ENCODE data around the gene STOML1. TPM values are rescaled to one million over a fixed set of nuclear protein-coding genes. Genes with fewer than 3 reads are reported as not detected.
A peak's percentile ranks its signal among the peaks of the same experiment; 100 is the strongest.

The STOML1 gene
- total RNA-seq, 1 experiment from 2014 or later, result 10.1 TPM

DNA sequence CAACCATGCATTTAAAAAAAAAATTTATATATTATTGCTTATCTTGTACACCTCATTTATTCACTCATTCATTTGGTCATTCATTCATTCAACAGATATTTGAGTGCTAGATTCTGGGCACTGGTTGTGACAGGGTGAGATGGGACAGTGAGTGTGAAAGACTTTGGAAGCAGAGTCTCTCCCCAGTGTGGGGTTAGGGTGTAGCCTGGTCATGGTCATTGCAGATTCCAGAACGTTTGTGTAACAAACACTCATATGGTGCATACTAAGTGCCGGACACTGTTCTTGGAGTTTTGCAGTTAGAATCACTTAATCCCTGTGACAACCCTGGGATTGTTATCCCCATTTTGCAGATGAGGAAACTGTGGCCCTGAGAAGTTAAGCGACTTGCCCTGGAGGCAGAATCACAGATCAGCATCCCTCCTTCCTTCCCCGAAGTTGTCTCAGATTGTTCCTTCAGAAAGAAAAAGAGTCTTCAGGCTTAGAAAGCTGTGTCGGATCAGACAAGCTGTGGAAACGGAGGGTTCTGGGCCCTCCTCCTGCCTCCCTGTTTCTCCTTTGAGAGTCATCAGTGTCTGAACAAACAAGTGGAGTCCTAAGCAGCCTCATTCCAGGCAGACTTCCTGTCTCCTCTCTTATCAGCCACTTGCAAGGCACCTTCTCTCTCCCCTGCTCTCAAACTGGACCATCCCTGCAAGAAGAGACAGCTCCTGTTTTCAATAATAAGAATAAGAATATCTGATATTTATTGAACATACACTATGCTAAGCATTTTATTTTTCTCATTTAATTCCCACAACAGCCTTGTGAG lies 59.5 kb downstream of the STOML1 start:
- TF ChIP-seq EZH2 (IDR thresholded peaks at IDR 0.05; ENCODE audit: low read length, unreplicated experiment) (no peak), EZH2phosphoT487 (IDR thresholded peaks at IDR 0.05; ENCODE audit: borderline replicate concordance, low read length) (no peak)
- TF ChIP-seq, protein P1, sequence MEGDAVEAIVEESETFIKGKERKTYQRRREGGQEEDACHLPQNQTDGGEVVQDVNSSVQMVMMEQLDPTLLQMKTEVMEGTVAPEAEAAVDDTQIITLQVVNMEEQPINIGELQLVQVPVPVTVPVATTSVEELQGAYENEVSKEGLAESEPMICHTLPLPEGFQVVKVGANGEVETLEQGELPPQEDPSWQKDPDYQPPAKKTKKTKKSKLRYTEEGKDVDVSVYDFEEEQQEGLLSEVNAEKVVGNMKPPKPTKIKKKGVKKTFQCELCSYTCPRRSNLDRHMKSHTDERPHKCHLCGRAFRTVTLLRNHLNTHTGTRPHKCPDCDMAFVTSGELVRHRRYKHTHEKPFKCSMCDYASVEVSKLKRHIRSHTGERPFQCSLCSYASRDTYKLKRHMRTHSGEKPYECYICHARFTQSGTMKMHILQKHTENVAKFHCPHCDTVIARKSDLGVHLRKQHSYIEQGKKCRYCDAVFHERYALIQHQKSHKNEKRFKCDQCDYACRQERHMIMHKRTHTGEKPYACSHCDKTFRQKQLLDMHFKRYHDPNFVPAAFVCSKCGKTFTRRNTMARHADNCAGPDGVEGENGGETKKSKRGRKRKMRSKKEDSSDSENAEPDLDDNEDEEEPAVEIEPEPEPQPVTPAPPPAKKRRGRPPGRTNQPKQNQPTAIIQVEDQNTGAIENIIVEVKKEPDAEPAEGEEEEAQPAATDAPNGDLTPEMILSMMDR (conservative IDR thresholded peaks at IDR 0.05; ENCODE audit: low read depth, low read length), result no peak
- DNase-seq, result no peak
- Histone ChIP-seq H3K9me2 (replicated peaks; ENCODE audit: low read length) (no peaks in the 10 kb centered on the region), H4K20me1 (ENCODE audit: low read length) (no peaks in the 10 kb centered on the region), H3K9me3 (ENCODE audit: low read length) (no peaks in the 10 kb centered on the region), H3K27me3 (ENCODE audit: low read length) (no peaks in the 10 kb centered on the region), H3K36me3 (ENCODE audit: low read depth, low read length) (no peaks in the 10 kb centered on the region), H3K27ac (ENCODE audit: low read length) (peak overlapping the region; percentile 98), H2AFZ (ENCODE audit: low read length) (no peak overlapping the region), H3K4me1 (ENCODE audit: insufficient read depth, low read length) (peaks cover 95% of the 10 kb centered on the region), H3K79me2 (ENCODE audit: low read length) (peaks cover 92% of the 10 kb centered on the region), H3K4me3 (ENCODE audit: low read length) (no peak overlapping the region), H3K4me2 (ENCODE audit: low read length) (0 out of 2 replicates have a peak overlapping the region, but pooled peaks have one; percentile 68), H3F3A (ENCODE audit: low read length, unreplicated experiment) (peaks cover 8% of the 10 kb centered on the region), H3K9ac (ENCODE audit: low read length) (no peak overlapping the region)
- no TSS peak for BruUV-seq (replicated peaks)
- POLR2A ChIA-PET (ENCODE audit: unreplicated experiment), result no interaction called here
- ATAC-seq, result no peak
- intact Hi-C loops (cut with micrococcal nuclease), result no loop called here
- CTCF ChIA-PET, result no interaction called here

DNA sequence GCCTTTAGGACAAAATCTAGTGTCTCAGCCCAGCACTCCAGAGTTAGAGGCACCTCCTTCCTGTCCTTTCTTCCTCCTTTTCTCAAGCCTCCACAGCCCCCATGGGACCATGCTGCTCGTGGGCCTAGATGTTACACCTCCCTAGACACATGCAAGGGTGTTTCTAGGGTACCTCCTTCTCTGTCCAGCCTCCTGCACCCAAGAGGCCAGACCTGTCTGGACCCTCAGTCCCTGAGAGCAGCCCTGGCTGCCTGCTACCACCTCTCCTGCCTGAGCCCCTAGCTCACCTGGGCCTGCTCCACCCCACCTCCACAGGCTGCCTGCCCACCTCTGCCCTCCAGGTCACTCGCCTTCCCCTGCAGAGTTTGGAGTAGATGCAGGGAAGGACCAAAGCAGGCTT lies 60.7 kb downstream of the STOML1 start:
- ChIA-PET POLR2A (ENCODE audit: unreplicated experiment) (interaction anchor here (0.6 kb wide), 1 partner anchor 1437 kb away, joined by 3 read pairs; no protein-coding TSS in a partner anchor), CTCF (no interaction called here)
- Histone ChIP-seq H3K9me3 (ENCODE audit: low read length) (no peaks in the 10 kb centered on the region), H3K36me3 (ENCODE audit: low read depth, low read length) (no peaks in the 10 kb centered on the region), H3F3A (ENCODE audit: low read length, unreplicated experiment) (peaks cover 8% of the 10 kb centered on the region), H3K79me2 (ENCODE audit: low read length) (peaks cover 92% of the 10 kb centered on the region), H3K27me3 (ENCODE audit: low read length) (no peaks in the 10 kb centered on the region), H3K9ac (ENCODE audit: low read length) (no peak overlapping the region), H3K27ac (ENCODE audit: low read length) (peak overlapping the region; percentile 15), H3K9me2 (replicated peaks; ENCODE audit: low read length) (no peaks in the 10 kb centered on the region), H4K20me1 (ENCODE audit: low read length) (no peaks in the 10 kb centered on the region), H3K4me1 (ENCODE audit: insufficient read depth, low read length) (peaks cover 84% of the 10 kb centered on the region), H3K4me3 (ENCODE audit: low read length) (no peak overlapping the region), H3K4me2 (ENCODE audit: low read length) (no peak overlapping the region), H2AFZ (ENCODE audit: low read length) (no peak overlapping the region)
- DNase-seq, result no peak
- intact Hi-C loops (cut with micrococcal nuclease), result no loop called here
- no TSS peak for BruUV-seq (replicated peaks)
- TF ChIP-seq, protein P1 (conservative IDR thresholded peaks at IDR 0.05; ENCODE audit: low read depth, low read length), result no peak
- no peak for TF ChIP-seq EZH2phosphoT487 (IDR thresholded peaks at IDR 0.05; ENCODE audit: borderline replicate concordance, low read length)
- TF ChIP-seq EZH2 (IDR thresholded peaks at IDR 0.05; ENCODE audit: low read length, unreplicated experiment), result no peak
- ATAC-seq, result no peak

DNA sequence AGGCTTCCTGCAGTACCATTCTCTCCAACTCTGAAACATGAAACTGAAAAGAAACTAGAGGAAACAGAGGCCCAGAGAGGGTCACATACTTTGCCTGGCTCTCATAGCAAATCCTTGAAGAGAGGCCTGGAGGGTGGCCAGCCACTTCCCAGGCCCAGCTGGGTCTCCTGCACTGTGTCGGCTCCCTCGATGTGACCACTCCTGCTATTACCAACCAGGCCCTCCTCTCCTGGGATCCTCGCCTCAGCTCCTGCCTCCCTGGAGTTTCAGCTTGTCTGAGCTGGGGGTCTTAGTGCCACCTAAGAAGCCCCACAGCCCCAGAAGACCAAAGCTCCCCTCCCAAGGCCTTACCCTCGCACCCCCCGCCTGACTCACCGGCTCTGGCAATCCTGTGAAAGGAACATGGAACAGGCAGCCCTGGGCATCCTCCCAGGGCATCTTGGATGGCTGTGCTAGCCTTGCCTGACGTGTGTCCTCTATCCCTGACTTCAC lies 61.3 kb downstream of the STOML1 start:
- CTCF ChIA-PET, result no interaction called here
- DNase-seq (no peak), ATAC-seq (no peak)
- TF ChIP-seq, protein P1 (conservative IDR thresholded peaks at IDR 0.05; ENCODE audit: low read depth, low read length), result no peak
- TF ChIP-seq EZH2phosphoT487 (IDR thresholded peaks at IDR 0.05; ENCODE audit: borderline replicate concordance, low read length) (no peak), EZH2 (IDR thresholded peaks at IDR 0.05; ENCODE audit: low read length, unreplicated experiment) (no peak)
- H4K20me1 ChIP-seq (ENCODE audit: low read length), result no peaks in the 10 kb centered on the region
- BruUV-seq (replicated peaks), result no TSS peak
- H3K27ac ChIP-seq (ENCODE audit: low read length), result peak overlapping the region; percentile 5; the same call in 1 of the 2 replicates
- peaks cover 84% of the 10 kb centered on the region for H3K4me1 ChIP-seq (ENCODE audit: insufficient read depth, low read length)
- H3K27me3 ChIP-seq (ENCODE audit: low read length), result no peaks in the 10 kb centered on the region
- POLR2A ChIA-PET (ENCODE audit: unreplicated experiment), result no interaction called here
- peaks cover 92% of the 10 kb centered on the region for H3K79me2 ChIP-seq (ENCODE audit: low read length)
- H3K9me2 ChIP-seq (replicated peaks; ENCODE audit: low read length), result no peaks in the 10 kb centered on the region
- H3K4me2 ChIP-seq (ENCODE audit: low read length), result peak overlapping the region; percentile 83; the same call in 1 of the 2 replicates
- H3F3A ChIP-seq (ENCODE audit: low read length, unreplicated experiment), result peaks cover 8% of the 10 kb centered on the region
- H3K9ac ChIP-seq (ENCODE audit: low read length), result no peak overlapping the region
- no peak overlapping the region for H3K4me3 ChIP-seq (ENCODE audit: low read length)
- no peak overlapping the region for H2AFZ ChIP-seq (ENCODE audit: low read length)
- H3K36me3 ChIP-seq (ENCODE audit: low read depth, low read length), result 0 out of 2 replicates have a peak, but pooled peaks cover 5% of the 10 kb centered on the region
- no peaks in the 10 kb centered on the region for H3K9me3 ChIP-seq (ENCODE audit: low read length)
- intact Hi-C loops (cut with micrococcal nuclease), result no loop called here

Measured in PC-3 (cell line).